Type B pancreatic cell (in vitro differentiated cells): ENCODE data around the gene OOSP3. TPM values are rescaled to one million over a fixed set of nuclear protein-coding genes. Genes with fewer than 3 reads are reported as not detected.
A peak's percentile ranks its signal among the peaks of the same experiment; 100 is the strongest.

ENCODE experiments used
- DNase-seq: peaks from one replicate; pipeline ENCODE4 v3.0.0; 2021; ENCODE audit warnings: mixed read lengths; ENCODE audit not compliant: unreplicated experiment; ENCODE audit errors: extremely low spot score
- H3K27ac Mint-ChIP-seq: 2 replicates; pipeline ENCODE4 v1.8.0; 2021; ENCODE audit warnings: mild to moderate bottlenecking, mixed read lengths
- H3K27me3 Mint-ChIP-seq: 2 replicates; pipeline ENCODE4 v1.8.0; 2021; ENCODE audit warnings: mixed read lengths
- H3K36me3 Mint-ChIP-seq: 2 replicates; pipeline ENCODE4 v1.8.0; 2021; ENCODE audit warnings: mixed read lengths
- H3K4me1 Mint-ChIP-seq: one replicate; pipeline ENCODE4 v1.8.0; 2021; ENCODE audit warnings: mixed read lengths; ENCODE audit not compliant: unreplicated experiment
- H3K4me3 Mint-ChIP-seq: 2 replicates; pipeline ENCODE4 v1.8.0; 2021; ENCODE audit warnings: mild to moderate bottlenecking, mixed read lengths
- H3K9me3 Mint-ChIP-seq: 2 replicates; pipeline ENCODE4 v1.8.0; 2021; ENCODE audit warnings: mixed read lengths
- CTCF ChIP-seq: fragments of 200-600 bp; sonication (generic); conservative IDR thresholded peaks from 2 replicates; pipeline ENCODE4 v1.5.0; 2021; ENCODE audit warnings: antibody characterized with exemption, mild to moderate bottlenecking
- total RNA-seq: library from RNA; stranded (reverse); gene quantifications from 2 replicates; pipeline ENCODE4 v1.2.1, GENCODE V29; 2021; ENCODE audit warnings: low replicate concordance

OOSP3 gene
- total RNA-seq, 1 donor from 2014 or later: not detected

- DNase-seq: no peak
Measured at GRCh38 chr11:59918480-59918879, 39.9 kb downstream of the OOSP3 start.

GRCh38 chr11:59918987-59919589 is 40.5 kb downstream of the OOSP3 start:
- H3K4me3 Mint-ChIP-seq: no peak overlapping the region
- peak; percentile 71 for TF ChIP-seq CTCF
- no peak for DNase-seq
- peaks cover 3% of the 10 kb centered on the region for H3K36me3 Mint-ChIP-seq
- peaks cover 3% of the 10 kb centered on the region for H3K4me1 Mint-ChIP-seq
- H3K9me3 Mint-ChIP-seq: peaks cover 16% of the 10 kb centered on the region
- H3K27me3 Mint-ChIP-seq: no peaks in the 10 kb centered on the region
- H3K27ac Mint-ChIP-seq: no peak overlapping the region

More at GRCh38 chr11:59918480-59918879, 39.9 kb downstream of the OOSP3 start:
- TF ChIP-seq CTCF: no peak
- H3K36me3 Mint-ChIP-seq: no peaks in the 10 kb centered on the region
- peaks cover 16% of the 10 kb centered on the region for H3K9me3 Mint-ChIP-seq
- peaks cover 3% of the 10 kb centered on the region for H3K4me1 Mint-ChIP-seq
- no peak overlapping the region for H3K27ac Mint-ChIP-seq
- H3K4me3 Mint-ChIP-seq: no peak overlapping the region
- no peaks in the 10 kb centered on the region for H3K27me3 Mint-ChIP-seq

- H3K4me1 Mint-ChIP-seq: peaks cover 3% of the 10 kb centered on the region
- no peak overlapping the region for H3K27ac Mint-ChIP-seq
- H3K9me3 Mint-ChIP-seq: peaks cover 16% of the 10 kb centered on the region
- H3K27me3 Mint-ChIP-seq: no peaks in the 10 kb centered on the region
- peaks cover 3% of the 10 kb centered on the region for H3K36me3 Mint-ChIP-seq
- no peak for TF ChIP-seq CTCF
- DNase-seq: no peak
- H3K4me3 Mint-ChIP-seq: no peak overlapping the region
Measured at GRCh38 chr11:59923813-59924212, 45.2 kb downstream of the OOSP3 start.

- Mint-ChIP-seq H3K9me3 (peaks cover 10% of the 10 kb centered on the region), H3K4me1 (no peaks in the 10 kb centered on the region), H3K27me3 (peaks cover 2% of the 10 kb centered on the region), H3K36me3 (no peaks in the 10 kb centered on the region), H3K4me3 (no peak overlapping the region), H3K27ac (no peak overlapping the region)
- DNase-seq: no peak
- TF ChIP-seq CTCF: no peak
Measured at GRCh38 chr11:59931688-59932087, 53.1 kb downstream of the OOSP3 start.

- TF ChIP-seq CTCF: no peak
- Mint-ChIP-seq H3K4me3 (no peak within 1 kb of the TSS), H3K4me1 (no peaks in the 10 kb centered on the region), H3K36me3 (no peaks in the 10 kb centered on the region), H3K27ac (no peak within 1 kb of the TSS), H3K9me3 (no peaks in the 10 kb centered on the region), H3K27me3 (peaks cover 6% of the 10 kb centered on the region)
- no peak for DNase-seq
Measured at GRCh38 chr11:59938132-59938531, 59.5 kb downstream of the OOSP3 start, which contains the start of gene OOSP1. OOSP1 (plus strand) TSS chr11:59938432; CDS start chr11:59938455, 23 bp downstream.
